A549 (cell line): ENCODE data around the gene APOL2.

Experiments
- EP300 ChIP-seq, 2 experiments: fragments of >200 bp; sonication (Bioruptor Twin); formaldehyde crosslinking; IDR thresholded peaks; 2 replicates in 1 of 2; 3 replicates in 1 of 2; pipeline ENCODE4 v1.6.1; 2016 to 2017
- ESRRA ChIP-seq: fragments of 150-350 bp; IDR thresholded peaks from 2 replicates; pipeline ENCODE4 v1.6.1; 2014; ENCODE audit warnings: mild to moderate bottlenecking, low read length, borderline replicate concordance
- POLR2A ChIP-seq: IDR thresholded peaks from 2 replicates; pipeline ENCODE4 v1.6.1; 2012; ENCODE audit warnings: mild to moderate bottlenecking, low read length
- RAD21 ChIP-seq, 2 experiments: fragments of >200 bp in 1 of 2; sonication (Bioruptor Twin) in 1 of 2; formaldehyde crosslinking in 1 of 2; IDR thresholded peaks in 1 of 2; conservative IDR thresholded peaks in 1 of 2; 2 replicates in 1 of 2; 3 replicates in 1 of 2; pipeline ENCODE4 v1.6.1; 2012 to 2018; ENCODE audit warnings: inconsistent platforms in 1 of 2

GRCh38 chr22:36193171-36193570, 46.2 kb downstream of the APOL2 start:
- TF ChIP-seq POLR2A (no peak), ESRRA (no peak), RAD21 (conservative IDR thresholded peaks at IDR 0.05 in 1 of 2, IDR thresholded peaks at IDR 0.05 in 1 of 2) (no peak), EP300 (IDR thresholded peaks at IDR 0.05) (no peak)
